GM19023 (cell line): ENCODE results near the gene RBM33.
"Not testable (repeated sequence)": the region's sequence is repeated elsewhere in the genome, so short reads cannot be mapped to it uniquely, and the experiment has no call there.

ENCODE experiments used
- ATAC-seq: cut with Tn5 transposase; IDR thresholded peaks from one replicate; pipeline ENCODE4 v1.9.1; 2021; ENCODE audit warnings: mild to moderate bottlenecking, moderate library complexity; ENCODE audit not compliant: unreplicated experiment

Gene RBM33

DNA sequence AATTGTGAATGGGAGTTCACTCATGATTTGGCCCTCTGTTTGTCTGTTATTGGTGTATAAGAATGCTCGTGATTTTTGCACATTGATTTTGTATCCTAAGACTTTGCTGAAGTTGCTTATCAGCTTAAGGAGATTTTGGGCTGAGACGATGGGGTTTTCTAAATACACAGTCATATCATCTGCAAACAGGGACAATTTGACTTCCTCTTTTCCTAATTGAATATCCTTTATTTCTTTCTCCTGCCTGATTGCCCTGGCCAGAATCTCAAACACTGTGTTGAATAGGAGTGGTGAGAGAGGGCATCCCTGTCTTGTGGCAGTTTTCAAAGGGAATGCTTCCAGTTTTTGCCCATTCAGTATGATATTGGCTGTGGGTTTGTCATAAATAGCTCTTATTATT lies 43.8 kb downstream of the RBM33 start:
- not testable (repeated sequence) for ATAC-seq

DNA sequence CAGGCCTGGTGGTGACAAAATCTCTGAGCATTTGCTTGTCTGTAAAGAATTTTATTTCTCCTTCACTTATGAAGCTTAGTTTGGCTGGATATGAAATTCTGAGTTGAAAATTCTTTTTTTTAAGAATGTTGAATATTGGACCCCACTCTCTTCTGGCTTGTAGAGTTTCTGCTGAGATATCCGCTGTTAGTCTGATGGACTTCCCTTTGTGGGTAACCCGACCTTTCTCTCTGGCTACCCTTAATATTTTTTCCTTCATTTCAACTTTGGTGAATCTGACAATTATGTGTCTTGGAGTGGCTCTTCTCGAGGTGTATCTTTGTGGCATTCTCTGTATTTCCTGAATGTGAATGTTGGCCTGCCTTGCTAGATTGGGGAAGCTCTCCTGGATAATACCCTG lies 46.2 kb downstream of the RBM33 start:
- not testable (repeated sequence) for ATAC-seq

- ATAC-seq = no peak
Observed at GRCh38 chr7:155692317-155692716, 47.9 kb downstream of the RBM33 start.

- no peak for ATAC-seq
Observed at GRCh38 chr7:155693826-155694225, 49.4 kb downstream of the RBM33 start.

DNA sequence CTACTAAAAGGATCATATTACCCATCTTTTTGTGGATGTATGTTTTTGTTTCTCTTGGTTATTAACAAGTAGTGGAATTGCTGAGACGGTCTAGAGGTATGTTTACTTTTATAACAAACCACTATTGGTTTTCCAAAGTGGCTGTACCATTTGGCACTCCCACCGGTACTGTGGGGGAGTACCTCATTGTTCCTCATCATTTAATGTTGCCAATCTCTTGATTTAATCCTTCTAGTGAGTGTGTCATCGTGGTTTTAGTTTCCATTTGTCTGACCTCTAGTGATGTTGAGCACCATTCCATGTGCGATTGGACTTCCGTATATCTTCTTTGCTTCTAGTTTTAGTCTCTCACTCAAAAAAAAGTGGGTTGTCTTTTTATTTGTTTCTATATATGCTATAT lies 50.4 kb downstream of the RBM33 start:
- ATAC-seq = no peak

DNA sequence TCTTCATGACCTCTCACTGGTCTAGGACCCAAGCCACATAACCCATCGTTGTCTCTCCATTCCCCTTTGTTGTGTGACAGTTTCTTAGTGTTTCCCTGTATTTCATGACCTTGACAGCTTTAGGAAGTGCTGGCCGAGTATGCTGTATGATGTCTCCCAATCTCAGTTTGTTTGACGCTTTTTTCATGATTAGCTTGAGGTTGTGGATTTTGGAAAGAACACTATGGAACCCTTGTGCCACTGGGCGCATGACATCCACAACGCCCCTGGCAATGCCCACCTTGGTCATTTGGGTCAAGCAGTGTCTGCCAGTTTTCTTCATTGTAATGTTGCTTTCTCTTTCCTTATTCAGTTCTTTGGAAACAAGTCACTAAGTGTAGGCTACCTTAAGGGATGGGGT lies 52.3 kb downstream of the RBM33 start:
- no peak for ATAC-seq

- no peak for ATAC-seq
Observed at GRCh38 chr7:155698633-155699032, 54.2 kb downstream of the RBM33 start.

- no peak for ATAC-seq
Observed at GRCh38 chr7:155699180-155699579, 54.7 kb downstream of the RBM33 start.

DNA sequence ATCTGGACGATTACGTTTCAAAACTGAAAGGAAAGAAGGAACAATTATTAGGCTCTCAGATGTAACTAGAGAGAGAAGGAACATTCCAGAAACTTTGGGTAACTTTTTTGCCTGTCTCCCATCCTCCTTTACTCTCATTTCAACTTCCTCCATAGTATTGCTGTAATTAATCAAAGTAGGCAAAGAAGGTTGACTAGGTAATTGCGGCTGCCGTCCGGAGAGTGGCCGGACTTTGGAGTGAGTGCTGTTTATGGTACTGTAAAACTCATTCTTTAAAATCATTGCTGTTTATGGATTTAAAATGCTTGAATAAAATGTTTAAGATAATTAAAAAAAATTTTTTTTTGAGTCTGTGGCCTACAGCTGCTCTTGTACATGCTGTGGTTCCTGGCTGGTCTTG lies 56.4 kb downstream of the RBM33 start:
- no peak for ATAC-seq

DNA sequence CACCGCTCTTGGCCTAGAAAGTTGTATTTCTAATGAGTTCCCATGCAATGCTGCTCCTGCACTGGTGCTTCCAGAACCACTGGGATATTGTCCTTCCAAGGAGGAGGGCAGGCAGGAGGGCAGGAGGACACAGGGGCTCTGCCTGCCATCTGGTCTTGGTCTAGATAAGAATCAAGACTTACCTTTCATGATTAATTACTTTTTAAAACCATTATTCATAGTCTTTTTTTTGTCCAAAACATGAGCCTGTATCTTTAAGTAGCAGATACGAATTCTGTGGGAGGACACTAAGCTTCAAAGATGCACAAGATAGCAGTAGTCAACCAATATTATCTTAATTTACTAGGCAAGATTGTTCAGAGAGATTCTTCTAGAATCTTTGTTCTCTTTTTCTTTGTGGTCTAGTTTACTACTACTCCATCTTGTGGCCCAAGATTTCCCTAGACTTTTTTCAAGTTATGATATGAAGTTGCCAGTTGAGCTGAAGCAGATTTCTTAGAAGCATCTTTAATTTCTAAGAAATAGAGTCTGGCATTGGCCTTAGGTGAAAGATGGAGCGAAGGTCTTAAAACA lies 57.6 kb downstream of the RBM33 start:
- ATAC-seq = no peak

DNA sequence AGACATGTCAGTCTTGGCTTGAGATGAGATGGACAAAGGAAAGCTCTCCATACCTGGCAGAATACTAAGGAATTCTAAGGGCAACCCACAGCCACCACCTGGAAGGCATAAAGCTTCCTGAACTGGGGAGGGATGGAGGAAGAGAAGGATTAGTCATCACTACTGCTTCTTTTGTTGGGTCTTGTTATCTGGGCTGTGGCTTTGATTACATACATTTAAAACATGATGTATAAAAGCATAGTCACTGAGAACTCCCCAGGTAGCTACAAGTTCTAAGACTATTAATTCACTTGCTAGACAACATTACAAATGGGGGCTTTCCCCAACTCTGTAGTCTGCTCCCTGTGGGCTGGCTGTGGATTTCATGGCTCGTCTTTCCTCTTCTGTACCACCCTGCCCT lies 58.2 kb downstream of the RBM33 start:
- no peak for ATAC-seq

- ATAC-seq = no peak
Observed at GRCh38 chr7:155705623-155706360, 61.3 kb downstream of the RBM33 start.

DNA sequence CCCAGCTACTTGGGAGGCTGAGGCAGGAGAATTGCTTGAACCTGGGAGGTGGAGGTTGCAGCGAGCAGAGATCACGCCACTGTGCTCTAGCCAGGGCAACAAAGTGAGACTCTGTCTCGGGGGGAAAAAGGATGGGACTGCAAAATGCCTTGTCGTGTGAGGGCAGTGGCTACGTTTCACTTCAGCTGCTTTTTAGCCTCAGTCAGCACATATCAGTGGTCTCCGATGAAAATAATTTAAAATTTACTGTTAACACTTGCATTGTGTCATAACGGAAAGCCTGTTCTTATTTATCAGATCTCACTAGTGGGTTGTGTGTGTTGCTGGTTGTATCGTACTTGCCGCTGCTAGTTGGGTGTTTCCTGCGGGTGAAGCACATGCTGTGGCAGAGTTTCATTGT lies 61.9 kb downstream of the RBM33 start:
- ATAC-seq = no peak

GRCh38 chr7:155709453-155709852 lies 65.0 kb downstream of the RBM33 start:
- no peak for ATAC-seq

- ATAC-seq = no peak
Observed at GRCh38 chr7:155710031-155710430, 65.6 kb downstream of the RBM33 start.

- ATAC-seq = no peak
Observed at GRCh38 chr7:155710530-155710929, 66.1 kb downstream of the RBM33 start.

GRCh38 chr7:155711081-155711480 lies 66.6 kb downstream of the RBM33 start:
- no peak for ATAC-seq

- ATAC-seq = no peak
Observed at GRCh38 chr7:155713384-155713783, 68.9 kb downstream of the RBM33 start.

- ATAC-seq = no peak
Observed at GRCh38 chr7:155714702-155715101, 70.2 kb downstream of the RBM33 start.

DNA sequence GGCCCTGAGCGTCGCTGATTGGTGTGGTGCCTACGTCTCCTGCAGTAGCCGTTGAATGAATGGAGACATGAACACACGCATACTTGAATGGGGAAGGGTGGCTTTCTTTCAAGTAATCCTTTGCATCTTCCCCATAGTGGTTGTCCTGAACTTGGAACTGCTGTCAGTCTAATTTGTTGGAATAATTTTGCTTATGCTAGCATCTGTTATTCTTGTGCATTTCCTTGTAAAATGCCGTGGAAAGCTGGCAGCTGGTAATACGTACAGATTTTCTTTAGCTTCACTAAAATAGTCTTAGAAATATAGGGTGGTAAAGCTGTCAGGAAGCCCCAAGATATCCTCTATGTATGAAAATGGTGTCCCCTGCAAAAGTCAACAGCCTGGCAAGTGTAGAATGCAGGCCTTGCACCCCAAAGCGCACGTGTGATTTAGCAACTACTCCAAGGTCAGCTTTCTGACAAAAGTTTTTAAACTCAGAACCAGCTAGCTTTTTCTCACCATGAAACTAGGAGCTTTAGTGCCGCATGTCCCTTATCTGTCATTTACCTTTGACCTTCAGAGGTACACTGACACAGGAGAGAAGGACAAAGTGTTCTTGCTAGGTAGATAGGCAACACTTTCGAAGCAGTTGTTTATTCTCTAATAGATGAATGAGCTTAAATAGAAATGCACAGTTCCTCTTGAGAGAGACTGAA lies 70.8 kb downstream of the RBM33 start:
- ATAC-seq = no peak

- no peak for ATAC-seq
Observed at GRCh38 chr7:155717010-155717744, 72.7 kb downstream of the RBM33 start.

- no peak for ATAC-seq
Observed at GRCh38 chr7:155721056-155721455, 76.6 kb downstream of the RBM33 start.
